ENCODE data around the gene CC2D1B. TPM values are rescaled to one million over a fixed set of nuclear protein-coding genes. Genes with fewer than 3 reads are reported as not detected.

CC2D1B gene
- total and polyA plus RNA-seq, 9 of the 15 experiments (the other 6 are each of a cell fraction or from before 2014, with no cell fraction given), result 1.2 to 33.6 (median 25.5) TPM

DNA sequence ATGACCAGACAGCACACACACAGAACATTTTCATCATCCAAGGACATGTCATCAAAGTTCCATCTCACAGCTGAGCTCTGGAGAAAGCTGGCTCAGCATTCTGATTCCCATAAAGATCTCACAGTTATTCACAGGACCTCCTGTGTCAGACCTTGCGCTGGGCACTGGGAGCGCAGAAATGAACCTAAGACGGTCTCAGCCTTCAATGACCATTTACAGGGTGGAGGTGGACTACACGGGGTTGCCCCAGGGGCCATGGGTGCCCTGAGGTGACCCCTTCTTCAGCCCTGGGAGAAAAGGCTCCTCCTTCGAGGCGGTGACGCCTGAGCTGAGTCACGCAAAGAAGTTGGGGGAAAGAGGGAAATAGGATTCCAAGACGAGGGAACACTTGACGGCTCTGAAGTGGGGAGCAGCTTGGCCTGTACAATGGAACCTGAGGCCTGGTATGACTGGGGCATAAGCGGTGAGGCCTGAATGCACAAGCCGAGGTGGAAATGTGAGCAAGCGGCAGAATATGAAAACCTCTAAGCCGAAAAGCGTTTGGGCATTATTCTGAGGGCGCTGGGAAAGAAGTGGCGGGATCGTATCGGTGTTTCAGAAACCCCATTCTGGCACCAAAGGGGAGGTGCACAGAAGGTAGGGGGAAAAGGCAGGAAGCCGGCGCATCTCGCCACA, 797 bp downstream of the CC2D1B start (continued):
- TF ChIP-seq ZNF639 (CRISPR knock-in tag; conservative IDR thresholded peaks at IDR 0.05 in 1 of 2, IDR thresholded peaks at IDR 0.05 in 1 of 2) (0 out of 4 replicates have a peak, but pooled peaks of 1 of the 2 experiments have one; percentile 13), FOSL1 (tag; conservative IDR thresholded peaks at IDR 0.05) (peak; percentile 93), PHF21A (IDR thresholded peaks at IDR 0.05; ENCODE audit: borderline replicate concordance, low read depth) (0 out of 2 replicates have a peak, but pooled peaks have one; percentile 27), SRSF3 (IDR thresholded peaks at IDR 0.05; ENCODE audit: insufficient read depth, low read length) (no peak)
- TF ChIP-seq, protein P1, sequence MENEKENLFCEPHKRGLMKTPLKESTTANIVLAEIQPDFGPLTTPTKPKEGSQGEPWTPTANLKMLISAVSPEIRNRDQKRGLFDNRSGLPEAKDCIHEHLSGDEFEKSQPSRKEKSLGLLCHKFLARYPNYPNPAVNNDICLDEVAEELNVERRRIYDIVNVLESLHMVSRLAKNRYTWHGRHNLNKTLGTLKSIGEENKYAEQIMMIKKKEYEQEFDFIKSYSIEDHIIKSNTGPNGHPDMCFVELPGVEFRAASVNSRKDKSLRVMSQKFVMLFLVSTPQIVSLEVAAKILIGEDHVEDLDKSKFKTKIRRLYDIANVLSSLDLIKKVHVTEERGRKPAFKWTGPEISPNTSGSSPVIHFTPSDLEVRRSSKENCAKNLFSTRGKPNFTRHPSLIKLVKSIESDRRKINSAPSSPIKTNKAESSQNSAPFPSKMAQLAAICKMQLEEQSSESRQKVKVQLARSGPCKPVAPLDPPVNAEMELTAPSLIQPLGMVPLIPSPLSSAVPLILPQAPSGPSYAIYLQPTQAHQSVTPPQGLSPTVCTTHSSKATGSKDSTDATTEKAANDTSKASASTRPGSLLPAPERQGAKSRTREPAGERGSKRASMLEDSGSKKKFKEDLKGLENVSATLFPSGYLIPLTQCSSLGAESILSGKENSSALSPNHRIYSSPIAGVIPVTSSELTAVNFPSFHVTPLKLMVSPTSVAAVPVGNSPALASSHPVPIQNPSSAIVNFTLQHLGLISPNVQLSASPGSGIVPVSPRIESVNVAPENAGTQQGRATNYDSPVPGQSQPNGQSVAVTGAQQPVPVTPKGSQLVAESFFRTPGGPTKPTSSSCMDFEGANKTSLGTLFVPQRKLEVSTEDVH (IDR thresholded peaks at IDR 0.05; ENCODE audit: low read depth, partially characterized antibody), result peak; percentile 36
- TF ChIP-seq, protein P2, sequence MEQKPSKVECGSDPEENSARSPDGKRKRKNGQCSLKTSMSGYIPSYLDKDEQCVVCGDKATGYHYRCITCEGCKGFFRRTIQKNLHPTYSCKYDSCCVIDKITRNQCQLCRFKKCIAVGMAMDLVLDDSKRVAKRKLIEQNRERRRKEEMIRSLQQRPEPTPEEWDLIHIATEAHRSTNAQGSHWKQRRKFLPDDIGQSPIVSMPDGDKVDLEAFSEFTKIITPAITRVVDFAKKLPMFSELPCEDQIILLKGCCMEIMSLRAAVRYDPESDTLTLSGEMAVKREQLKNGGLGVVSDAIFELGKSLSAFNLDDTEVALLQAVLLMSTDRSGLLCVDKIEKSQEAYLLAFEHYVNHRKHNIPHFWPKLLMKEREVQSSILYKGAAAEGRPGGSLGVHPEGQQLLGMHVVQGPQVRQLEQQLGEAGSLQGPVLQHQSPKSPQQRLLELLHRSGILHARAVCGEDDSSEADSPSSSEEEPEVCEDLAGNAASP (IDR thresholded peaks at IDR 0.05), result peak; percentile 98
